ENCODE data around the gene DENND1A.

The DENND1A gene

DNA sequence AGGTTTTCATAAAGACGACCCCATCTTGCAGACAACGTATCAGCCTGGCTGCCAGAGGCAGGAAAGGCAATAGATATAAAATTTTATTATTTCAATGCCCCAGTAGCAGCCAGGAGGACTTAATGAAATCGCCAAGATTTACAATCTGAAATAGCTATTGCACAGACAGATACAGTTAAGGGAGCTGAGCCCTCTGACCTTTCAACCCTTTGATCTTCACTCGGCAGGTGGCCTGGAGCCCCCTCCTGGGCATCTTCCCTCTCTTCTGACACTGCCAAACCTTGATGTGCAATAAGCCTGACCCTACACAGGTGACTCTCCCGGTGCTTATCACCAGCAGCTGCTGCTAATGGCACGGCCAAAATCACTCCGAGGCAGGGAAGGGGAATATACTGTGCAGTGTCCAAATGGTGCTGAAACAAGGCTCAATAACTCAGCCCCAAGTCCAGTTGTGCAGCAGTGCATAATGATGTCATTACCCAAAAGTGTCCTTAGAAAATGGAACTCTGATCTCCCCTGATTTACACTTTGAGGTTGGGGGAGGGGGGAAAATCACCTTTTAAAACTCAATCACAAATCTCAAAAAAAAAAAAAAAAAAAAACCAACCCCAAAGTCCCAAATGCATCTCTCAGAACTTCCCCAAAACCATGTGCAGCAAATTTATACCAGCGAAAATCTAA lies 331.9 kb downstream of the DENND1A start:
- no peak for FAIRE-seq

GRCh38 chr9:123597048-123597447 lies 332.9 kb downstream of the DENND1A start:
- FAIRE-seq, result no peak
- no peak for DNase-seq (ENCODE audit: insufficient read length, low spot score)

More for the DNA sequence above, 331.9 kb downstream of the DENND1A start:
- no peak for DNase-seq (ENCODE audit: insufficient read length, low spot score)

- DNase-seq (ENCODE audit: insufficient read length, low spot score), result no peak
- FAIRE-seq, result no peak
Measured at GRCh38 chr9:123591283-123591682, 338.6 kb downstream of the DENND1A start.

GRCh38 chr9:123590499-123590898 lies 339.4 kb downstream of the DENND1A start:
- DNase-seq (ENCODE audit: insufficient read length, low spot score) (no peak), FAIRE-seq (no peak)

- FAIRE-seq (no peak), DNase-seq (ENCODE audit: insufficient read length, low spot score) (no peak)
Measured at GRCh38 chr9:123589361-123590239, 340.3 kb downstream of the DENND1A start.

- FAIRE-seq (no peak), DNase-seq (ENCODE audit: insufficient read length, low spot score) (no peak)
Measured at GRCh38 chr9:123586275-123586674, 343.7 kb downstream of the DENND1A start.

DNA sequence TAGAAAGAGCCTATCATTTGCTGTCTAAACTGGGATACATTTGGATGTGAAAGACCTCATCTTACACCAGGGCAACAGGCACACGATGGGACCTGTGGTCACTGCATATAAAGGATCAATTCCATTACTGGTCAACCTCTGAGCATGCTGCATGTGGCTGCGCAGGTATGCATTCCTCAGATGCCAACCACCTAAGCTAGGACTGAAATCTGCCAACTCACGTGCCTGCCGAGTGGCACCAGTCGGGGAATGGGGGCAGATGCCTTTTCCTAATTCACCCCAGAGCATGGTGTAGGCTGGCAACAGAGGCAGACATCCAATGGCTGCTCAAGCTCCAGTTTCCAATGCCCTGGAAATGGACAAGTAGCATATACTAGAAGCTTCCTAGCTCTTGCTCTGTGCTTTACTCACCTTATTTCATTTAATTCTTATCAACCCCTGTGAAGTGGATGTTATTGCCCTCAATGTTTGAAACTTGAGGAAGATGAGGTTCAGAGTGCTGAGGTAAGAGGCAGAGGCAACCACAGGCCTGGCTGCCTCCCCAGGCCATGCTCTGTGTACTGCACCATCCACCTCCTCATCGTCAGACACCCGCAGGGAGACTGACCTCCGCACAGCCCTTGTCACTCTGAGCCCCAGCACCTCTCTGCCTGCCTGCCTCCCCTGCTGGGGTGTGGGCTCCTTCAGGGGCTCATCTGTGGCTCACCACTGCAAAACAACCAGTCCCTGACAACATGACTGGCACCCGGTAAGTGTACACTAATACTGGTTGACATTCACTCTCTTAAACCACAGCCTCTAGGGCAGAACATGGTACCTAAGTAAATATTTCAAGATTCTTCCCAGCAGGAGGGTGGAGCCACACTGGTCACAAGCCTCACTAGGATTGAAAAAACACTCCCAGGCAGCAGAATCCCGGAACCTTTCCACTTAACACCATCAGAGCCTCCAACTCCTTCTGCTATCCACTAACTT lies 345.4 kb downstream of the DENND1A start:
- DNase-seq (ENCODE audit: insufficient read length, low spot score) (no peak), FAIRE-seq (no peak)

DNA sequence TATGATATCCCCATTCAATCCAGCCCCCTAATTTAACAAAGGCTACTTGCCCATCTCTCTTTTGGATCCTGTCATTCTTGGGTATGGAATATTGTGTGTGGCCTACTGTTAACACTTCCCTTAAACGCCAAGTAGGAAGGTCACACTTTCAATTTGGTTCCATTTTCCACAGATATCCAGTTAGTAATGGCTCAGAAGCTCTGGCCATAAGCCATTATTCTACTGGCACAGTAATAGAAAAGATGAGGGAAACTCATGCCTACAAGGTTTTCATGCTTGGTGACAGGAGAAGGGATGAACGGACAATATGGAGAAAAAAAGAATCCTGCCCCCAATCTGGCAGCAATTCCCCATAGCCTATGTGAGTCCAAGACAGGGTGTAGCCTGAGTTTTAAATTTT lies 346.3 kb downstream of the DENND1A start:
- FAIRE-seq (no peak), DNase-seq (ENCODE audit: insufficient read length, low spot score) (no peak)

- FAIRE-seq (peak; percentile 59), DNase-seq (ENCODE audit: insufficient read length, low spot score) (no peak)
Measured at GRCh38 chr9:123571240-123571639, 358.7 kb downstream of the DENND1A start.

GRCh38 chr9:123568691-123569688 lies 360.9 kb downstream of the DENND1A start:
- FAIRE-seq (no peak), DNase-seq (ENCODE audit: insufficient read length, low spot score) (no peak)

- no peak for DNase-seq (ENCODE audit: insufficient read length, low spot score)
- no peak for FAIRE-seq
Measured at GRCh38 chr9:123567013-123567412, 362.9 kb downstream of the DENND1A start.

GRCh38 chr9:123564652-123565051 lies 365.3 kb downstream of the DENND1A start:
- FAIRE-seq (no peak), DNase-seq (ENCODE audit: insufficient read length, low spot score) (no peak)

DNA sequence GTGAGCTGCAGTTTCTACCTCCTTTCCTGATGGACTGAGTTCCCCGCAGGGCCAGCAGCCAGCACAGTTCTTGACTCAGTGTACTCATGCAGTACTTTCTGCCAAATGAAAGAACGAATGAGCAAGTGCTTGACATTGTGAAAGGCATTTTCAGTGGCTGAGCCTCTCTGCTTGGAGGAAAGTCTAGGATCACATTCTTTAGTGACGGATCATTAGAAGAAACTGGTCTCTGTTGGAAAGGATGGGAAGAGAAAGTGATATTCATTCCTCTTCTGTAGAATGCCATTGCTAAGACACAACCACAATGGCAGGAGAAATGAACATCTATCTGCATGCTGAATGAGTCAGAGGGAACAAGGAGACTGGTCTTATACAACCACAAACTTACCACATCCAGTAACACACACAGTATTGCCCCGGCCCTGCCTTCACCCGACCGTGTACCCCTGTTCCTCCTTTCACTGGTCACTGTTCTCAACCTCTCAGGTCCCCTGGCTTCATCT lies 367.0 kb downstream of the DENND1A start:
- FAIRE-seq, result peak; percentile 26
- no peak for DNase-seq (ENCODE audit: insufficient read length, low spot score)

DNA sequence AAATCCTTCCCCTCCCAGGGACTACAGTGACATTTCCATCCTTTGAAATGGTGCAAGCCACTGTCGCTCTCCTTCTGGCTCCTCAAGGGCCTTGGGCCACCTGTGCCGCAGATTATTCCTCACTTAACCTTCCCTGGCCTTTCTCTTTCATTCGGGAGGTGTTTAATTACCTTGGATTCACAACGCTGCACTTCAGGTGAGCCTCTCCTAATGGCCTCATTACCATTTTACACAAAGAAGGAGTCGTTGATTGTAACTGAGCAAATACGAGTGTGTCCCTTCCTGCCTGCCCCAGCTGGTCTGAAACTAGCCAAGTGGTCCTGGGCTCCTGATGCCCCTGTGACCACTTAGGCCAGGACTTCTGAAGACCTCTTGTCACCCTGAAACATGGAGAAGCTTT lies 368.9 kb downstream of the DENND1A start:
- FAIRE-seq (no peak), DNase-seq (ENCODE audit: insufficient read length, low spot score) (no peak)

- DNase-seq (ENCODE audit: insufficient read length, low spot score) (no peak), FAIRE-seq (no peak)
Measured at GRCh38 chr9:123556464-123557435, 373.2 kb downstream of the DENND1A start.

DNA sequence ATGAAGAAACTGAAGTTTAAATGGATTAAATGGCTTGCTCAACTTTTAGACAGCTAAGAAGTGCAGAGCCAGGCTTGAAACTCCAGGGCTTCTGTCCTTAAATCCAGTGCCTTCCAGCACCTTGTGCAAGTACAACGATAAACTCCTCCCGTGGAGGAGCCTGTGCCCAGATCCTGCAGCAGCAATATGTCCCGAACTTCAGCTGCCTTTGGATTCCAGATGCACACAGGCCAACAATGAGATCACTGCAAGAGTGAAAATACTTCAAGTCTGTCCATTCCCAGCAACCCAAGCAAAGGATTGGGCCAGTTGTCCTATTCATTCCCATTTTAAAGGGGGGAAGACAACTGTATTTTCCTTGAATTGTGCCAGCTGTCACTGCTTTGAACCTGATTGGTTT lies 374.3 kb downstream of the DENND1A start:
- FAIRE-seq, result no peak
- no peak for DNase-seq (ENCODE audit: insufficient read length, low spot score)

DNA sequence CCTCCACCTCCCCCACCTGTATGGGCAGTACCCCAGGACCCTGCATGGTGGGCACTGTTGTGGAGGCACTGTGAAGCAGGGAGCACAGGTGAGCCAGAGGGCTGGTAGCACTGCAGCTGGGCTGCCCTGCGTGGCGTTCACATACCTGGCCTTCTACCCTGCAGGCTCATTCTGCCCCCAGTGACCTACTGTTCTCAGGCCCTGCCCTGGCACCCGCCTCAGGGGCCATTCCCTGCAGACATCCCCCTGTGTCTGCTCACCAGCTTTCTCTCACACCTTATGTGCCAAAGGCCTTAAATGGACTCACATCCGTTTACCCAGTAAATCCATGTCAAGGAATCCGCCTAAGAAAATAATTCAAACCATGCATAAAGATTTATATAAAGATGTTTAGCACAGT lies 377.4 kb downstream of the DENND1A start:
- DNase-seq (ENCODE audit: insufficient read length, low spot score) (no peak), FAIRE-seq (no peak)

DNA sequence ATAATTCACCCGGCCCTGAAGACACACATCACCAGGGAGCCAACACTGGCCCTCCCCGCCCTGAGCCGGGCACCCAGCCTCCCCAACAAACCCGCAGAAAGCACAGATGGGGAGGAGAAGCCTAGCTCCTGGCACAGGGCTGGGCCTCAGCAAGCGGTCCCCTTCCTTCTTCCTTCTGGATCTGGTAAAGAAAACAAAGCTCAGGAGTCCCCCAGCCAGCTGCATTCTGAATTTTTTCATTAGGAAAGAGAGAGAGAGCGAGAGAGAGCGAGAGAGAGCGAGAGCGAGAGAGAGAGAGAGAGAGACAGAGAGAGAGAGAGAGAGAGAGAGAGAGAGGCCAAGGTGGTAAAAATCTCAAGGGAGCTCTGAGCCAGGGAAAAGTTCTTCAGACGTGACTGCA lies 378.2 kb downstream of the DENND1A start:
- DNase-seq (ENCODE audit: insufficient read length, low spot score), result no peak
- FAIRE-seq, result no peak

Data from GM19239 (cell line).